Measurements from ENCODE around the gene SYT13.

SYT13 gene

GRCh38 chr11:45319077-45319476 is 32.9 kb upstream of the SYT13 start:
- H3K4me3 ChIP-seq (replicated peaks; ENCODE audit: low read depth, low read length), result no peak overlapping the region
- TF ChIP-seq CTCF (IDR thresholded peaks at IDR 0.05; ENCODE audit: insufficient read depth, low read length, poor library complexity, severe bottlenecking), result no peak
- DNase-seq (ENCODE audit: extremely low read depth, insufficient read length), result no peak
- no peaks in the 10 kb centered on the region; the same call in 1 of the 2 replicates for H3K27me3 ChIP-seq (replicated peaks; ENCODE audit: control insufficient read depth, insufficient read depth, low read length)
- no peaks in the 10 kb centered on the region for H3K36me3 ChIP-seq (ENCODE audit: control insufficient read depth, insufficient read depth, low read length)

- Histone ChIP-seq H3K27me3 (replicated peaks; ENCODE audit: control insufficient read depth, insufficient read depth, low read length) (no peaks in the 10 kb centered on the region; the same call in 1 of the 2 replicates), H3K36me3 (ENCODE audit: control insufficient read depth, insufficient read depth, low read length) (no peaks in the 10 kb centered on the region), H3K4me3 (replicated peaks; ENCODE audit: low read depth, low read length) (no peak overlapping the region)
- DNase-seq (ENCODE audit: extremely low read depth, insufficient read length), result no peak
- TF ChIP-seq CTCF (IDR thresholded peaks at IDR 0.05; ENCODE audit: insufficient read depth, low read length, poor library complexity, severe bottlenecking), result no peak
These were observed 32.4 kb upstream of the SYT13 start for GRCh38 chr11:45318516-45318915.

- Histone ChIP-seq H3K4me3 (replicated peaks; ENCODE audit: low read depth, low read length) (no peak overlapping the region), H3K27me3 (replicated peaks; ENCODE audit: control insufficient read depth, insufficient read depth, low read length) (no peaks in the 10 kb centered on the region; the same call in 1 of the 2 replicates), H3K36me3 (ENCODE audit: control insufficient read depth, insufficient read depth, low read length) (no peaks in the 10 kb centered on the region)
- DNase-seq (ENCODE audit: extremely low read depth, insufficient read length), result no peak
- no peak for TF ChIP-seq CTCF (IDR thresholded peaks at IDR 0.05; ENCODE audit: insufficient read depth, low read length, poor library complexity, severe bottlenecking)
These were observed 30.1 kb upstream of the SYT13 start for GRCh38 chr11:45316258-45316657.

GRCh38 chr11:45314900-45315299 is 28.8 kb upstream of the SYT13 start:
- Histone ChIP-seq H3K36me3 (ENCODE audit: control insufficient read depth, insufficient read depth, low read length) (no peaks in the 10 kb centered on the region), H3K27me3 (replicated peaks; ENCODE audit: control insufficient read depth, insufficient read depth, low read length) (no peaks in the 10 kb centered on the region), H3K4me3 (replicated peaks; ENCODE audit: low read depth, low read length) (no peak overlapping the region)
- no peak for TF ChIP-seq CTCF (IDR thresholded peaks at IDR 0.05; ENCODE audit: insufficient read depth, low read length, poor library complexity, severe bottlenecking)
- no peak for DNase-seq (ENCODE audit: extremely low read depth, insufficient read length)

GRCh38 chr11:45313171-45313865 is 27.2 kb upstream of the SYT13 start:
- no peak for DNase-seq (ENCODE audit: extremely low read depth, insufficient read length)
- Histone ChIP-seq H3K4me3 (replicated peaks; ENCODE audit: low read depth, low read length) (no peak overlapping the region), H3K36me3 (ENCODE audit: control insufficient read depth, insufficient read depth, low read length) (no peaks in the 10 kb centered on the region), H3K27me3 (replicated peaks; ENCODE audit: control insufficient read depth, insufficient read depth, low read length) (no peaks in the 10 kb centered on the region)
- no peak for TF ChIP-seq CTCF (IDR thresholded peaks at IDR 0.05; ENCODE audit: insufficient read depth, low read length, poor library complexity, severe bottlenecking)

Measured in GM06990 (cell line).